ENCODE measurements around the gene BOLA2B. TPM values are rescaled to one million over a fixed set of nuclear protein-coding genes. Genes with fewer than 3 reads are reported as not detected.

BOLA2B gene
- total and polyA plus RNA-seq, 9 of the 15 experiments (the other 6 are each of a cell fraction or from before 2014, with no cell fraction given) = 43.9 to 613 (median 181) TPM

DNA sequence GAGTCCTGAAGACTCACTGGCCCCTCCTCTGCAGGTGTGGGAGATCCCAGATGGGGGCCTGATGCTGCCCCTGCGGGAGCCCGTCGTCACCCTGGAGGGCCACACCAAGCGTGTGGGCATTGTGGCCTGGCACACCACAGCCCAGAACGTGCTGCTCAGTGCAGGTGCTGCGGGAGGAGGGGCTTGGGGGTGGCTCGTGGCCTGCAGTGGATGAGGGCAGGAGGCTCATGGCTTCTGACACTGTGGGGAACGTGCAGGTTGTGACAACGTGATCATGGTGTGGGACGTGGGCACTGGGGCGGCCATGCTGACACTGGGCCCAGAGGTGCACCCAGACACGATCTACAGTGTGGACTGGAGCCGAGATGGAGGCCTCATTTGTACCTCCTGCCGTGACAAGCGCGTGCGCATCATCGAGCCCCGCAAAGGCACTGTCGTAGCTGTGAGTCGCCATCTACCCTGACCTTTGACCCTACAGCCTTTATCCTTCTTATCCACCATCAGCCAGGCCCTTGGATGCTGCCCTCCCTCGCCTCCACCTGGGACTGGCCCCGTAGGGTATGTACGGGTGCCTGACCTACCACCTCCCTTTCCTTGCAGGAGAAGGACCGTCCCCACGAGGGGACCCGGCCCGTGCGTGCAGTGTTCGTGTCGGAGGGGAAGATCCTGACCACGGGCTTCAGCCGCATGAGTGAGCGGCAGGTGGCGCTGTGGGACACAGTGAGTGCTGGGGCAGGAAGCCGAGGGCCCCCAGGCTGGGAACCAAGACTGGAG is 6.5 kb downstream of the BOLA2B start (continued):
- TF ChIP-seq, protein P1, sequence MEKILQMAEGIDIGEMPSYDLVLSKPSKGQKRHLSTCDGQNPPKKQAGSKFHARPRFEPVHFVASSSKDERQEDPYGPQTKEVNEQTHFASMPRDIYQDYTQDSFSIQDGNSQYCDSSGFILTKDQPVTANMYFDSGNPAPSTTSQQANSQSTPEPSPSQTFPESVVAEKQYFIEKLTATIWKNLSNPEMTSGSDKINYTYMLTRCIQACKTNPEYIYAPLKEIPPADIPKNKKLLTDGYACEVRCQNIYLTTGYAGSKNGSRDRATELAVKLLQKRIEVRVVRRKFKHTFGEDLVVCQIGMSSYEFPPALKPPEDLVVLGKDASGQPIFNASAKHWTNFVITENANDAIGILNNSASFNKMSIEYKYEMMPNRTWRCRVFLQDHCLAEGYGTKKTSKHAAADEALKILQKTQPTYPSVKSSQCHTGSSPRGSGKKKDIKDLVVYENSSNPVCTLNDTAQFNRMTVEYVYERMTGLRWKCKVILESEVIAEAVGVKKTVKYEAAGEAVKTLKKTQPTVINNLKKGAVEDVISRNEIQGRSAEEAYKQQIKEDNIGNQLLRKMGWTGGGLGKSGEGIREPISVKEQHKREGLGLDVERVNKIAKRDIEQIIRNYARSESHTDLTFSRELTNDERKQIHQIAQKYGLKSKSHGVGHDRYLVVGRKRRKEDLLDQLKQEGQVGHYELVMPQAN (IDR thresholded peaks at IDR 0.05; ENCODE audit: borderline replicate concordance) = 0 out of 2 replicates have a peak, but pooled peaks have one; percentile 44
- TF ChIP-seq RAD51 (IDR thresholded peaks at IDR 0.05; ENCODE audit: borderline replicate concordance, low read depth) = no peak
- TF ChIP-seq, protein P2, sequence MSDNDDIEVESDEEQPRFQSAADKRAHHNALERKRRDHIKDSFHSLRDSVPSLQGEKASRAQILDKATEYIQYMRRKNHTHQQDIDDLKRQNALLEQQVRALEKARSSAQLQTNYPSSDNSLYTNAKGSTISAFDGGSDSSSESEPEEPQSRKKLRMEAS (CRISPR knock-in tag; IDR thresholded peaks at IDR 0.05) = peak; percentile 72
- TF ChIP-seq, protein P3, sequence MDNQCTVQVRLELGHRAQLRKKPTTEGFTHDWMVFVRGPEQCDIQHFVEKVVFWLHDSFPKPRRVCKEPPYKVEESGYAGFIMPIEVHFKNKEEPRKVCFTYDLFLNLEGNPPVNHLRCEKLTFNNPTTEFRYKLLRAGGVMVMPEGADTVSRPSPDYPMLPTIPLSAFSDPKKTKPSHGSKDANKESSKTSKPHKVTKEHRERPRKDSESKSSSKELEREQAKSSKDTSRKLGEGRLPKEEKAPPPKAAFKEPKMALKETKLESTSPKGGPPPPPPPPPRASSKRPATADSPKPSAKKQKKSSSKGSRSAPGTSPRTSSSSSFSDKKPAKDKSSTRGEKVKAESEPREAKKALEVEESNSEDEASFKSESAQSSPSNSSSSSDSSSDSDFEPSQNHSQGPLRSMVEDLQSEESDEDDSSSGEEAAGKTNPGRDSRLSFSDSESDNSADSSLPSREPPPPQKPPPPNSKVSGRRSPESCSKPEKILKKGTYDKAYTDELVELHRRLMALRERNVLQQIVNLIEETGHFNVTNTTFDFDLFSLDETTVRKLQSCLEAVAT (IDR thresholded peaks at IDR 0.05) = peak in 1 of 2 experiments; percentile 19; a peak in 1 of 4 replicates
- TF ChIP-seq, protein P4, sequence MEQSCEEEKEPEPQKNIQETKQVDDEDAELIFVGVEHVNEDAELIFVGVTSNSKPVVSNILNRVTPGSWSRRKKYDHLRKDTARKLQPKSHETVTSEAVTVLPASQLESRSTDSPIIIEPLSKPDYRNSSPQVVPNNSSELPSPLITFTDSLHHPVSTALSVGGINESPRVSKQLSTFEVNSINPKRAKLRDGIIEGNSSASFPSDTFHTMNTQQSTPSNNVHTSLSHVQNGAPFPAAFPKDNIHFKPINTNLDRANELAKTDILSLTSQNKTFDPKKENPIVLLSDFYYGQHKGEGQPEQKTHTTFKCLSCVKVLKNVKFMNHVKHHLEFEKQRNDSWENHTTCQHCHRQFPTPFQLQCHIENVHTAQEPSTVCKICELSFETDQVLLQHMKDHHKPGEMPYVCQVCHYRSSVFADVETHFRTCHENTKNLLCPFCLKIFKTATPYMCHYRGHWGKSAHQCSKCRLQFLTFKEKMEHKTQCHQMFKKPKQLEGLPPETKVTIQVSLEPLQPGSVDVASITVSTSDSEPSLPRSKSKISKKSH (CRISPR knock-in tag; IDR thresholded peaks at IDR 0.05) = no peak
- no peak for TF ChIP-seq ATF1 (CRISPR knock-in tag; IDR thresholded peaks at IDR 0.05)
- peak; percentile 67 for TF ChIP-seq ATF1 (tag; IDR thresholded peaks at IDR 0.05)
- TF ChIP-seq, protein P5, sequence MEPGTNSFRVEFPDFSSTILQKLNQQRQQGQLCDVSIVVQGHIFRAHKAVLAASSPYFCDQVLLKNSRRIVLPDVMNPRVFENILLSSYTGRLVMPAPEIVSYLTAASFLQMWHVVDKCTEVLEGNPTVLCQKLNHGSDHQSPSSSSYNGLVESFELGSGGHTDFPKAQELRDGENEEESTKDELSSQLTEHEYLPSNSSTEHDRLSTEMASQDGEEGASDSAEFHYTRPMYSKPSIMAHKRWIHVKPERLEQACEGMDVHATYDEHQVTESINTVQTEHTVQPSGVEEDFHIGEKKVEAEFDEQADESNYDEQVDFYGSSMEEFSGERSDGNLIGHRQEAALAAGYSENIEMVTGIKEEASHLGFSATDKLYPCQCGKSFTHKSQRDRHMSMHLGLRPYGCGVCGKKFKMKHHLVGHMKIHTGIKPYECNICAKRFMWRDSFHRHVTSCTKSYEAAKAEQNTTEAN (CRISPR knock-in tag; IDR thresholded peaks at IDR 0.05) = peak; percentile 15; the same call in 1 of the 2 replicates
- TF ChIP-seq CBFB (CRISPR knock-in tag; IDR thresholded peaks at IDR 0.05) = peak; percentile 81; the same call in 1 of the 2 replicates
- TF ChIP-seq, protein P6, sequence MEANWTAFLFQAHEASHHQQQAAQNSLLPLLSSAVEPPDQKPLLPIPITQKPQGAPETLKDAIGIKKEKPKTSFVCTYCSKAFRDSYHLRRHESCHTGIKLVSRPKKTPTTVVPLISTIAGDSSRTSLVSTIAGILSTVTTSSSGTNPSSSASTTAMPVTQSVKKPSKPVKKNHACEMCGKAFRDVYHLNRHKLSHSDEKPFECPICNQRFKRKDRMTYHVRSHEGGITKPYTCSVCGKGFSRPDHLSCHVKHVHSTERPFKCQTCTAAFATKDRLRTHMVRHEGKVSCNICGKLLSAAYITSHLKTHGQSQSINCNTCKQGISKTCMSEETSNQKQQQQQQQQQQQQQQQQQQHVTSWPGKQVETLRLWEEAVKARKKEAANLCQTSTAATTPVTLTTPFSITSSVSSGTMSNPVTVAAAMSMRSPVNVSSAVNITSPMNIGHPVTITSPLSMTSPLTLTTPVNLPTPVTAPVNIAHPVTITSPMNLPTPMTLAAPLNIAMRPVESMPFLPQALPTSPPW (CRISPR knock-in tag; IDR thresholded peaks at IDR 0.05) = peak; percentile 62
- peak; percentile 85; the same call in 1 of the 2 replicates for TF ChIP-seq XRCC5 (IDR thresholded peaks at IDR 0.05; ENCODE audit: low read depth, low read length)
- peak; percentile 45; the same call in 1 of the 2 replicates for TF ChIP-seq POLR2A (conservative IDR thresholded peaks at IDR 0.05)
- peak; percentile 50; the same call in 1 of the 2 replicates for TF ChIP-seq LCOR (CRISPR knock-in tag; IDR thresholded peaks at IDR 0.05)
- TF ChIP-seq KAT7 (CRISPR knock-in tag; IDR thresholded peaks at IDR 0.05; ENCODE audit: borderline replicate concordance) = peak; percentile 92; the same call in 1 of the 2 replicates
- TF ChIP-seq, protein P7, sequence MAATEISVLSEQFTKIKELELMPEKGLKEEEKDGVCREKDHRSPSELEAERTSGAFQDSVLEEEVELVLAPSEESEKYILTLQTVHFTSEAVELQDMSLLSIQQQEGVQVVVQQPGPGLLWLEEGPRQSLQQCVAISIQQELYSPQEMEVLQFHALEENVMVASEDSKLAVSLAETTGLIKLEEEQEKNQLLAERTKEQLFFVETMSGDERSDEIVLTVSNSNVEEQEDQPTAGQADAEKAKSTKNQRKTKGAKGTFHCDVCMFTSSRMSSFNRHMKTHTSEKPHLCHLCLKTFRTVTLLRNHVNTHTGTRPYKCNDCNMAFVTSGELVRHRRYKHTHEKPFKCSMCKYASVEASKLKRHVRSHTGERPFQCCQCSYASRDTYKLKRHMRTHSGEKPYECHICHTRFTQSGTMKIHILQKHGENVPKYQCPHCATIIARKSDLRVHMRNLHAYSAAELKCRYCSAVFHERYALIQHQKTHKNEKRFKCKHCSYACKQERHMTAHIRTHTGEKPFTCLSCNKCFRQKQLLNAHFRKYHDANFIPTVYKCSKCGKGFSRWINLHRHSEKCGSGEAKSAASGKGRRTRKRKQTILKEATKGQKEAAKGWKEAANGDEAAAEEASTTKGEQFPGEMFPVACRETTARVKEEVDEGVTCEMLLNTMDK (IDR thresholded peaks at IDR 0.05; ENCODE audit: borderline replicate concordance, insufficient read depth, low read depth, low read length, poor library complexity, severe bottlenecking) = peak; percentile 24
